Measurements from ENCODE around the gene UBTFL1. TPM values are rescaled to one million over a fixed set of nuclear protein-coding genes. Genes with fewer than 3 reads are reported as not detected.
"Not testable (repeated sequence)": the region's sequence is repeated elsewhere in the genome, so short reads cannot be mapped to it uniquely, and the experiment has no call there.

UBTFL1 gene, protein sequence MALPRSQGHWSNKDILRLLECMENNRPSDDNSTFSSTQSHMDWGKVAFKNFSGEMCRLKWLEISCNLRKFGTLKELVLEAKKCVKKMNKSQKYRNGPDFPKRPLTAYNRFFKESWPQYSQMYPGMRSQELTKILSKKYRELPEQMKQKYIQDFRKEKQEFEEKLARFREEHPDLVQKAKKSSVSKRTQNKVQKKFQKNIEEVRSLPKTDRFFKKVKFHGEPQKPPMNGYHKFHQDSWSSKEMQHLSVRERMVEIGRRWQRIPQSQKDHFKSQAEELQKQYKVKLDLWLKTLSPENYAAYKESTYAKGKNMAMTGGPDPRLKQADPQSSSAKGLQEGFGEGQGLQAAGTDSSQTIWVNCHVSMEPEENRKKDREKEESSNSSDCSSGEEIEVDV
- not detected in 3 replicates for total RNA-seq
- long read RNA-seq = 0 reads

DNA sequence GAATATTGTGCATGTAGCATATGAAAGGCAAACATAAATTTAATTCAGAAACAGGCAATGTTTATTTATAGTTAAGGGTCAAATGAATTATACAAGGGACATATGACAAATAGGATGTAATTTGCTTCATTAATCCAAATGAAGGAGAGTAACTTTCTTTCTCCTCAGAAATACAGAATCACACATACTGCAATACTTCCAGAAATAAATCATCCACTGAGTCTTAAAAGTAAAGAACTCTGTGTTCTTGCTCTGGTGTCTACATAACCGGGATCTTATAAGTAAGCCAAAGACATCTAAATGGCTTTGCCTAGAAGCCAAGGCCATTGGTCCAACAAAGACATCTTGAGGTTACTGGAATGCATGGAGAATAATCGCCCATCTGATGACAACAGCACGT lies at the start of gene UBTFL1:
UBTFL1 (plus strand) TSS at position 301 of the 400 bp plus-strand sequence; CDS start at position 301, 0 bp downstream.
- H3K4me1 Mint-ChIP-seq (ENCODE audit: low read depth); H3K27ac Mint-ChIP-seq (ENCODE audit: unreplicated experiment); DNase-seq (ENCODE audit: low spot score); H3K36me3 Mint-ChIP-seq (ENCODE audit: low read depth); H3K27me3 Mint-ChIP-seq (ENCODE audit: low read depth); H3K4me3 Mint-ChIP-seq (ENCODE audit: unreplicated experiment); H3K9me3 Mint-ChIP-seq (ENCODE audit: low read depth): not testable (repeated sequence)

DNA sequence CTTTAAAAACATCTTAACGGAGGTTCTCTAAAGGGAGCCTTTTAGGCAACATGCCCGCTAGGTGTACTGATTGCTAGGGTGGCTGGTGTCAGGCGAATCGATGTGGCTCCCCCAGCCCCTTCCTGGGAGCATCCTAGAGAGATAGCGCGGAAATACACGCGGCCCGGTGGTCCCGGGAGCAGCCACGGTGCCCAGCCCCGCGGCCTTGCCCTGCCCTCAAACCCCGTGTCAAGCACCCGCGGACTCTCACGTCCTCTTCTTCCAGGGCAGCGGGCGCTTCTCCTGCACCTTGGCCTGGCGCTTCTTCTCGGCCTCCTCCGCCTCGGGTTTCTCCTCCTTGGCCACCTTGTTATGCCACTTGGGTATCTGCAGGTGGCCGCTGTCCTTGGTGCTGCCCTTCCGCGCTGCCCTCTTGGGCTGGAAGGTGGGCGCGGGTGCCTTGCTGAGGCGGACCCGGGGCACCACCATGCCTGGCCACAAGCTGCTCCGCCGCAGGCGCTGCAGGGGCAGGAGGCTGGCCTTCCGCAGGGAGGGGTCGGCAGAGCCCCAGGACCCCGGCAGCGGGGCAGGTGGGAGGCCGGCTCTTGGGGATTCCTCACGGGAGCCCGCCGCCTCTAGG lies 34.0 kb upstream of the UBTFL1 start:
- H3K4me1 Mint-ChIP-seq (ENCODE audit: low read depth); H3K27me3 Mint-ChIP-seq (ENCODE audit: low read depth); H3K36me3 Mint-ChIP-seq (ENCODE audit: low read depth); H3K9me3 Mint-ChIP-seq (ENCODE audit: low read depth); H3K27ac Mint-ChIP-seq (ENCODE audit: unreplicated experiment); H3K4me3 Mint-ChIP-seq (ENCODE audit: unreplicated experiment); DNase-seq (ENCODE audit: low spot score): not testable (repeated sequence)

DNA sequence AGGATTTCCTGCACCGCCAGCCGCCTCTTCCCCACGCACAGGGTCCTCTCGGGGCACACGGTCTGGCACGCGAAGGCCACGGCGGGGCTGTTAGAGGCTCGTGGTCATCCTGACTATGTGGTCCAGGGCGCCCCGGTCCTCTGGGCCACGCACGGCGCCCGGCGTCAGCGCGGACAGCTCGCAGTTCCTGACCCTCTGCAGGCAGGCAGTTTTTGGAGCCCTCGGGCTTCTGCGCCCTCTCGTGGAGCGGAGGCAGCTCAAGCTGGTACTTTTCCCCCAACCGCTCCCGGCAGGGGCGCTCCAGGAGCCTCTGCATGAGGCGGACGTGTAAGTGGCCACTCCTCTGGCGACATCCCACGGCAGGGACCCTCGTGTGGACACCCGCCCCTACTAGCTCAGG lies 33.4 kb upstream of the UBTFL1 start:
- not testable (repeated sequence) for H3K27ac Mint-ChIP-seq (ENCODE audit: unreplicated experiment); H3K36me3 Mint-ChIP-seq (ENCODE audit: low read depth); DNase-seq (ENCODE audit: low spot score); H3K4me3 Mint-ChIP-seq (ENCODE audit: unreplicated experiment); H3K27me3 Mint-ChIP-seq (ENCODE audit: low read depth); H3K4me1 Mint-ChIP-seq (ENCODE audit: low read depth); H3K9me3 Mint-ChIP-seq (ENCODE audit: low read depth)
- TF ChIP-seq, protein P1, sequence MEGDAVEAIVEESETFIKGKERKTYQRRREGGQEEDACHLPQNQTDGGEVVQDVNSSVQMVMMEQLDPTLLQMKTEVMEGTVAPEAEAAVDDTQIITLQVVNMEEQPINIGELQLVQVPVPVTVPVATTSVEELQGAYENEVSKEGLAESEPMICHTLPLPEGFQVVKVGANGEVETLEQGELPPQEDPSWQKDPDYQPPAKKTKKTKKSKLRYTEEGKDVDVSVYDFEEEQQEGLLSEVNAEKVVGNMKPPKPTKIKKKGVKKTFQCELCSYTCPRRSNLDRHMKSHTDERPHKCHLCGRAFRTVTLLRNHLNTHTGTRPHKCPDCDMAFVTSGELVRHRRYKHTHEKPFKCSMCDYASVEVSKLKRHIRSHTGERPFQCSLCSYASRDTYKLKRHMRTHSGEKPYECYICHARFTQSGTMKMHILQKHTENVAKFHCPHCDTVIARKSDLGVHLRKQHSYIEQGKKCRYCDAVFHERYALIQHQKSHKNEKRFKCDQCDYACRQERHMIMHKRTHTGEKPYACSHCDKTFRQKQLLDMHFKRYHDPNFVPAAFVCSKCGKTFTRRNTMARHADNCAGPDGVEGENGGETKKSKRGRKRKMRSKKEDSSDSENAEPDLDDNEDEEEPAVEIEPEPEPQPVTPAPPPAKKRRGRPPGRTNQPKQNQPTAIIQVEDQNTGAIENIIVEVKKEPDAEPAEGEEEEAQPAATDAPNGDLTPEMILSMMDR (IDR thresholded peaks at IDR 0.05) = peak; percentile 29

DNA sequence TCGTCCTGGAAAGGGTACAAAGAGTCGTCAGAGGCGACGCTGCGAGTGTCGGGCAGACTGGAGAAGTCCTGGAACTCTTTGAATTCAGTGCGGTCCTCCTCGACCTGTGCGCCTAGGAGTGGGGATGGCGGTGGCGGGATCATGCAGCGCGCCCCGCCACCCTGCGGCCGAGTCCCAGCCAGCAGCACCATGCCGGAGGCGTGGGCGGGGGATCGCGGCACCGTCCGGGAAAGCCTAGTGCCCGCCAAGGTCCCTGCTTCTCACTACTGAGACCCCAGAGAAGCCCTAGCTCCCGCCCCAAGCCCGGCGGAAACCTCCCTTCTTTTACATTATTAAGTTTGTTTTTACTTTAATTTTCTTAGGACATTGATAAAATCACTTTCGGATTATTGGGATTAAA lies 32.2 kb upstream of the UBTFL1 start:
- H3K9me3 Mint-ChIP-seq (ENCODE audit: low read depth); H3K4me1 Mint-ChIP-seq (ENCODE audit: low read depth); H3K36me3 Mint-ChIP-seq (ENCODE audit: low read depth); H3K4me3 Mint-ChIP-seq (ENCODE audit: unreplicated experiment); DNase-seq (ENCODE audit: low spot score); H3K27me3 Mint-ChIP-seq (ENCODE audit: low read depth); H3K27ac Mint-ChIP-seq (ENCODE audit: unreplicated experiment): not testable (repeated sequence)

DNA sequence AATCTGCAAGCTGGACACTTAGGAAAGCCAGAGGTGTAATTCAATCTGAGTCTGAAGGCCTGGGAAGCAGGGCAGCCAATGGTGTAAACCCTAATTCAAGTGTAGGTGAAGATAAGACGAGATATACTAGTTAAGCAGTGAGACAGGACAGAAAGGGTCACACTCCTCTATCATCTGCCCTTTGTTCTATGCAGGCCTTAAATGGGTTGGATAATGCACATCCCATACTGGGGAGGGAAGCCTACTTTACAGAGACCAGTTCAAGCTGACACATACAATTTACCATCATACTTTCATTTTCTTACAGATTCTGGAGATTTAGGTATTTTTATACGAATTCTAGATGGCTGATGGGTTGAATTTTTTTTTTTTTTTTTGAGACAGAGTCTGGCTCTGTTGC lies 3.0 kb downstream of the UBTFL1 start:
- not testable (repeated sequence) for H3K27ac Mint-ChIP-seq (ENCODE audit: unreplicated experiment); H3K4me1 Mint-ChIP-seq (ENCODE audit: low read depth); H3K27me3 Mint-ChIP-seq (ENCODE audit: low read depth); H3K9me3 Mint-ChIP-seq (ENCODE audit: low read depth); DNase-seq (ENCODE audit: low spot score); H3K36me3 Mint-ChIP-seq (ENCODE audit: low read depth); H3K4me3 Mint-ChIP-seq (ENCODE audit: unreplicated experiment)

DNA sequence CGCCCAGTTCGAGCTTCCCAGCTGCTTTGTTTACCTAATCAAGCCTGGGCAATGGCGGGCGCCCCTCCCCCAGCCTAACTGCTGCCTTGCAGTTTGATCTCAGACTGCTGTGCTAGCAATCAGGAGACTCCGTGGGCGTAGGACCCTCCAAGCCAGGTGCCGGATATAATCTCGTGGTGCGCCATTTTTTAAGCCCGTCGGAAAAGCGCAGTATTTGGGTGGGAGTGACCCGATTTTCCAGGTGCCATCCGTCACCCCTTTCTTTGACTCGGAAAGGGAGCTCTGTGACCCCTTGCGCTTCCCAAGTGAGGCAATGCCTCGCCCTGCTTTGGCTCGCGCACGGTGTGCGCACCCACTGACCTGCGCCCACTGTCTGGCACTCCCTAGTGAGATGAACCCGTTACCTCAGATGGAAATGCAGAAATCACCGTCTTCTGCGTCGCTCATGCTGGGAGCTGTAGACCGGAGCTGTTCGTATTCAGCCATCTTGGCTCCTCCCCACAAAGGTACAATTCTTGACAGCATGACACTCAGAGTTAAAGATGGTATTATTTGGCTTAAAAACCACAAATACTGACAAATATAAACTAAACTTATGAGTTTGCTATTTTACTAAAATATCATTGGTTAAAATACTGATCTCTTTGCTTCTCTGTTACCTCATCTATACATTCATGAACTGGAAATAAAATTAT lies 9.6 kb downstream of the UBTFL1 start:
- not testable (repeated sequence) for H3K27ac Mint-ChIP-seq (ENCODE audit: unreplicated experiment); H3K4me3 Mint-ChIP-seq (ENCODE audit: unreplicated experiment); H3K27me3 Mint-ChIP-seq (ENCODE audit: low read depth); H3K4me1 Mint-ChIP-seq (ENCODE audit: low read depth); H3K9me3 Mint-ChIP-seq (ENCODE audit: low read depth); H3K36me3 Mint-ChIP-seq (ENCODE audit: low read depth); DNase-seq (ENCODE audit: low spot score)

DNA sequence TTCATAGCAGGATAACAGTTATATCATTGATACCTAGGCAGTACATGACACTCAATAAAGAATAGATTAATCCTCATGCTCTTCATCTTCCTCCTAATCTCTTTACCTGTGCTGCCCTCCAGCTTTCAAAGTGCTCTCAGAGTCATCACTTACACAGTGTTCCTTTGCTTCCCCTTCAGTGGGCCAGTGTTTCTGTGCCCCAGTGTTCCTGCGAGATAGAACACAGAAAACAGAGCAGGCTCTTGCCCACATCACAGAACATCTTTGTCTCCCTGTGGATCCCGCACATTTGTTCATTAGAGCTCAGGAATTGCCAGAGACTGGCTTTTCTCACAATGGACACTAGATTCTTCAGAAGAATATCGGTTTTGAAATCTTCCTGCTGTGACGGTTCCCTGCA lies 12.5 kb downstream of the UBTFL1 start:
- DNase-seq (ENCODE audit: low spot score); H3K36me3 Mint-ChIP-seq (ENCODE audit: low read depth); H3K4me3 Mint-ChIP-seq (ENCODE audit: unreplicated experiment); H3K27ac Mint-ChIP-seq (ENCODE audit: unreplicated experiment); H3K4me1 Mint-ChIP-seq (ENCODE audit: low read depth); H3K27me3 Mint-ChIP-seq (ENCODE audit: low read depth); H3K9me3 Mint-ChIP-seq (ENCODE audit: low read depth): not testable (repeated sequence)

DNA sequence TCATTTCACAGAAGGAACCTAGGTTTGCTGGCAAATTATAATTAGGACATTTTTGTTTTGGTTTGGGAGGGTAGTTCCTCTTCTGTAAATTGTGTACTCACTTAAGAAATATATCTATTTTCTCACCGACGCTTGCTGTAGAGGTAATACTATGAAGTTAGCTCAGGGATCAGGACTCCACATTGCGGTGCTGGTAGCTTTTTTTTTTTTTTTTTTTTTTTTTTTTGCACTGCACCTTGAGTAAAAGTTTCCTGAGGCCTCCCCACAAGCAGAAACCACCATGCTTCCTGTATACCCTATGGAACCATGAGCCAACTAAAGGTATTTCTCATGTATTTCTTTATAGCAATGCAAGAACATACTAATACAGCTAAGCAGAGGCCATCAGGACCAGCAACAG lies 14.7 kb downstream of the UBTFL1 start:
- no peak for DNase-seq (ENCODE audit: low spot score)
- TF ChIP-seq, protein P1 (IDR thresholded peaks at IDR 0.05) = no peak
- no peaks in the 10 kb centered on the region for H3K9me3 Mint-ChIP-seq (ENCODE audit: low read depth)
- H3K36me3 Mint-ChIP-seq (ENCODE audit: low read depth) = no peaks in the 10 kb centered on the region
- H3K27me3 Mint-ChIP-seq (ENCODE audit: low read depth) = peaks cover 1% of the 10 kb centered on the region
- H3K27ac Mint-ChIP-seq (ENCODE audit: unreplicated experiment) = no peak overlapping the region
- H3K4me3 Mint-ChIP-seq (ENCODE audit: unreplicated experiment) = no peak overlapping the region
- H3K4me1 Mint-ChIP-seq (ENCODE audit: low read depth) = no peaks in the 10 kb centered on the region
